Measurements from ENCODE around the gene COL12A1. TPM values are rescaled to one million over a fixed set of nuclear protein-coding genes. Genes with fewer than 3 reads are reported as not detected.

Gene COL12A1
- total RNA-seq, 1 donor from 2014 or later: 2,335 TPM

GRCh38 chr6:75044846-75045245 is 161.0 kb downstream of the COL12A1 start:
- no peak for TF ChIP-seq CTCF (IDR thresholded peaks at IDR 0.05)
- peak overlapping the region; percentile 59 for H3K27ac Mint-ChIP-seq (ENCODE audit: unreplicated experiment)
- H3K36me3 Mint-ChIP-seq (ENCODE audit: unreplicated experiment): peaks cover 32% of the 10 kb centered on the region
- peaks cover 18% of the 10 kb centered on the region for H3K4me1 Mint-ChIP-seq (ENCODE audit: unreplicated experiment)
- H3K27me3 Mint-ChIP-seq (ENCODE audit: unreplicated experiment): no peaks in the 10 kb centered on the region
- H3K9me3 Mint-ChIP-seq (ENCODE audit: unreplicated experiment): peaks cover 27% of the 10 kb centered on the region
- H3K4me3 Mint-ChIP-seq (ENCODE audit: unreplicated experiment): no peak overlapping the region
- no peak for DNase-seq (ENCODE audit: extremely low spot score, unreplicated experiment)

GRCh38 chr6:75041381-75041780 is 164.5 kb downstream of the COL12A1 start:
- Mint-ChIP-seq H3K36me3 (ENCODE audit: unreplicated experiment) (peaks cover 30% of the 10 kb centered on the region), H3K27me3 (ENCODE audit: unreplicated experiment) (no peaks in the 10 kb centered on the region), H3K4me3 (ENCODE audit: unreplicated experiment) (no peak overlapping the region), H3K9me3 (ENCODE audit: unreplicated experiment) (peaks cover 23% of the 10 kb centered on the region), H3K4me1 (ENCODE audit: unreplicated experiment) (peaks cover 23% of the 10 kb centered on the region), H3K27ac (ENCODE audit: unreplicated experiment) (no peak overlapping the region)
- no peak for TF ChIP-seq CTCF (IDR thresholded peaks at IDR 0.05)
- DNase-seq (ENCODE audit: extremely low spot score, unreplicated experiment): no peak

Other genes starting within 250 kb of the COL12A1 start
- 253 and 267 TPM in 2 replicates for gene COX7A2, start 37.7 kb upstream of the COL12A1 start, total RNA-seq
- gene TMEM30A, start 78.7 kb upstream of the COL12A1 start, total RNA-seq: 112 and 127 TPM in 2 replicates

Measured in osteocyte (in vitro differentiated cells).